Lower lobe of right lung (tissue), 2 donors: ENCODE measurements around the gene PPP1R7. TPM values are rescaled to one million over a fixed set of nuclear protein-coding genes. Genes with fewer than 3 reads are reported as not detected.
"Not testable (repeated sequence)": the region's sequence is repeated elsewhere in the genome, so short reads cannot be mapped to it uniquely, and the experiment has no call there.

Experiments used
- ATAC-seq, 2 donors: fragments of 200-7000 bp; cut with Tn5 transposase; one replicate each; pipeline ENCODE4 v1.9.1; 2020 to 2022; ENCODE audit warnings: mild to moderate bottlenecking in 2 of 2, moderate library complexity in 2 of 2
- DNase-seq: peaks from one replicate; pipeline ENCODE4 v3.0.0-alpha.2; 2020
- H3K27ac ChIP-seq: fragments of 200-600 bp; one replicate; pipeline ENCODE4 v1.8.0; 2022
- H3K27me3 ChIP-seq: fragments of 200-600 bp; one replicate; pipeline ENCODE4 v1.8.0; 2022; ENCODE audit warnings: low read depth
- H3K36me3 ChIP-seq: fragments of 200-600 bp; one replicate; pipeline ENCODE4 v1.8.0; 2022; ENCODE audit warnings: mild to moderate bottlenecking
- H3K4me1 ChIP-seq: fragments of 200-600 bp; one replicate; pipeline ENCODE4 v1.8.0; 2022
- H3K4me3 ChIP-seq: fragments of 200-600 bp; one replicate; pipeline ENCODE4 v1.8.0; 2022; ENCODE audit warnings: mild to moderate bottlenecking
- H3K9me3 ChIP-seq: fragments of 200-600 bp; one replicate; pipeline ENCODE4 v1.8.0; 2022
- intact Hi-C: fragments of 100-400 bp; cut with DNase I; formaldehyde crosslinking; loops from one replicate; pipeline ENCODE4 v1.11.0; 2022
- long read RNA-seq: library from polyadenylated mRNA; unstranded; transcript quantifications from one replicate; pipeline ENCODE4 v2.0.0, GENCODE V29; 2021
- total RNA-seq: library from RNA; stranded (reverse); fragmentation: NEBNext Ultra II Directional; extraction: Animal tissue kit (Norgen Biotek cat#: 25700); gene quantifications from one replicate; pipeline ENCODE4 v1.2.1, GENCODE V29; 2021
- TF ChIP-seq, protein P1 (sequence below): fragments of 200-600 bp; IDR thresholded peaks from one replicate; pipeline ENCODE4 v1.8.0; 2022; ENCODE audit warnings: antibody characterized with exemption, mild to moderate bottlenecking
- donor health status: DM: no; HTN: yes; CAD: no; lungs with severe emphysema.

Gene PPP1R7, protein sequence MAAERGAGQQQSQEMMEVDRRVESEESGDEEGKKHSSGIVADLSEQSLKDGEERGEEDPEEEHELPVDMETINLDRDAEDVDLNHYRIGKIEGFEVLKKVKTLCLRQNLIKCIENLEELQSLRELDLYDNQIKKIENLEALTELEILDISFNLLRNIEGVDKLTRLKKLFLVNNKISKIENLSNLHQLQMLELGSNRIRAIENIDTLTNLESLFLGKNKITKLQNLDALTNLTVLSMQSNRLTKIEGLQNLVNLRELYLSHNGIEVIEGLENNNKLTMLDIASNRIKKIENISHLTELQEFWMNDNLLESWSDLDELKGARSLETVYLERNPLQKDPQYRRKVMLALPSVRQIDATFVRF
- total RNA-seq: 58.9 TPM
- long read RNA-seq, transcript PPP1R7-201 (10 exons, 2,386 nt): major isoform, 38 of 66 reads
- long read RNA-seq, partial matches to known transcripts: 11 of 66 reads
- long read RNA-seq, other reads (novel, unspliced or antisense): 9 of 66 reads

- peaks cover 23% of the 10 kb centered on the region for H3K4me1 ChIP-seq
- intact Hi-C loops: no loop called here
- H3K36me3 ChIP-seq: peaks cover 18% of the 10 kb centered on the region
- DNase-seq: peak; percentile 97
- H3K27ac ChIP-seq: peak within 1 kb of the TSS; percentile 85
- no peaks in the 10 kb centered on the region for H3K9me3 ChIP-seq
- ATAC-seq: peak; percentile 97 to 98
- H3K4me3 ChIP-seq: peak within 1 kb of the TSS; percentile 98
- no peaks in the 10 kb centered on the region for H3K27me3 ChIP-seq
- TF ChIP-seq, protein P1, sequence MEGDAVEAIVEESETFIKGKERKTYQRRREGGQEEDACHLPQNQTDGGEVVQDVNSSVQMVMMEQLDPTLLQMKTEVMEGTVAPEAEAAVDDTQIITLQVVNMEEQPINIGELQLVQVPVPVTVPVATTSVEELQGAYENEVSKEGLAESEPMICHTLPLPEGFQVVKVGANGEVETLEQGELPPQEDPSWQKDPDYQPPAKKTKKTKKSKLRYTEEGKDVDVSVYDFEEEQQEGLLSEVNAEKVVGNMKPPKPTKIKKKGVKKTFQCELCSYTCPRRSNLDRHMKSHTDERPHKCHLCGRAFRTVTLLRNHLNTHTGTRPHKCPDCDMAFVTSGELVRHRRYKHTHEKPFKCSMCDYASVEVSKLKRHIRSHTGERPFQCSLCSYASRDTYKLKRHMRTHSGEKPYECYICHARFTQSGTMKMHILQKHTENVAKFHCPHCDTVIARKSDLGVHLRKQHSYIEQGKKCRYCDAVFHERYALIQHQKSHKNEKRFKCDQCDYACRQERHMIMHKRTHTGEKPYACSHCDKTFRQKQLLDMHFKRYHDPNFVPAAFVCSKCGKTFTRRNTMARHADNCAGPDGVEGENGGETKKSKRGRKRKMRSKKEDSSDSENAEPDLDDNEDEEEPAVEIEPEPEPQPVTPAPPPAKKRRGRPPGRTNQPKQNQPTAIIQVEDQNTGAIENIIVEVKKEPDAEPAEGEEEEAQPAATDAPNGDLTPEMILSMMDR: no peak
These were observed at the start of gene PPP1R7 for GRCh38 chr2:241149925-241150659. Gene PPP1R7, plus strand, starts transcription at chr2:241150467. Its CDS starts 29 bp downstream, at chr2:241150496.

DNA sequence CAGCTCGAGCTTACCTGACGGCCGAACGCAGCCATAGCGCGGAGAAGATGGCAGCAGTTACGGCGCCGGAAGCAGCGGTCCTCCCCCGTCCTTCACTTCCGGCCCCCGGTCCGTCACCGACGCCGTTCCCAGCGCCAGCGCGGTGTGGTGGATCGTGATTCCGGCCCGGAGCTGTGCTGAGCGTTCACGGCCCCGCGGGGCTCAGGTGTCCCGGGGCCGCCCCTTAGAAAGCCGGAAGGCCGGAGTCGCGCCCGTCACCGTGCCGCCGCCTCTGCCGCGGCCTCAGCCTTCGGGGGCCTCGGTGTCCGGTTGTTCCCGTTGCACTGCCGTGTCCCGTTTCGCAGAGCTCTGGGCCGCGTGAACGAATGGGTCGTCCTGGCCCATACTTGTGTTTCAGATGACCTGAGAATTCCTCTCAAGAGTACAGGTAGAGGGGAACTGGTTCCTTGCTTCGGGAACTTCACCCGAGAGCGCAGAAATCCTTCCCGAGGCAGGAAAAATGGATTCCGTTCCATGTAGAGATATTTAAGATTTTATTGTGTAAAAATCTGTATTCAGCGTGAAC, 47.9 kb upstream of the PPP1R7 start, which contains the start of gene MTERF4:
Gene MTERF4 (minus strand): TSS at position 49 of the 565 bp plus-strand sequence. CDS start 14 bp downstream, at position 35.
- TF ChIP-seq, protein P1: no peak
- H3K36me3 ChIP-seq: peaks cover 30% of the 10 kb centered on the region
- no peaks in the 10 kb centered on the region for H3K9me3 ChIP-seq
- H3K27me3 ChIP-seq: no peaks in the 10 kb centered on the region
- H3K4me3 ChIP-seq: peak within 1 kb of the TSS; percentile 97
- DNase-seq (peak; percentile 91), ATAC-seq (peak; percentile 98 to 99)
- intact Hi-C loops: no loop called here
- peaks cover 40% of the 10 kb centered on the region for H3K4me1 ChIP-seq
- peak within 1 kb of the TSS; percentile 96 for H3K27ac ChIP-seq

GRCh38 chr2:241103176-241103595, 47.1 kb upstream of the PPP1R7 start:
- peak overlapping the region; percentile 96 for H3K27ac ChIP-seq
- peak overlapping the region; percentile 97 for H3K4me3 ChIP-seq

DNA sequence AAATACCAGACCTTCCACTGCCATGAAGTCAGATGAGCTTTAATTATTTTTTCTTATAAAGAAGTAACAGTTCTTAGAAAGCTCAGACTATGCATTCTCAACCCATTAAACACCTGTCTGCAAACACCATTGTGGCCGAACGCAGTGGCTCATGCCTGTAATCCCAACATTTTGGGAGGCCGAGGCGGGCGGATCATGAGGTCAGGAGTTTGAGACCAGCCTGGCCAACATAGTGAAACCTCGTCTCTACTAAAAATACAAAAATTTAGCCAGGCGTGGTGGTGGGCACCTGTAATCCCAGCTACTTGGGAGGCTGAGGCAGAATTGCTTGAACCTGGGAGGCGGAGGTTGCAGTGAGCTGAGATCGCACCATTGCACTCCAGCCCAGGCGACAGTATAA, 45.7 kb upstream of the PPP1R7 start:
- DNase-seq, H3K27me3 ChIP-seq, intact Hi-C loops: not testable (repeated sequence)

More at GRCh38 chr2:241103176-241103595, 47.1 kb upstream of the PPP1R7 start:
- intact Hi-C loops: no loop called here
- Histone ChIP-seq H3K27me3 (no peaks in the 10 kb centered on the region), H3K36me3 (peaks cover 23% of the 10 kb centered on the region), H3K9me3 (no peaks in the 10 kb centered on the region), H3K4me1 (peaks cover 46% of the 10 kb centered on the region)
- ATAC-seq: no peak
- no peak for DNase-seq
- TF ChIP-seq, protein P1: no peak

GRCh38 chr2:241105641-241106040, 44.6 kb upstream of the PPP1R7 start:
- Histone ChIP-seq H3K9me3 (no peaks in the 10 kb centered on the region), H3K36me3 (no peaks in the 10 kb centered on the region), H3K4me3 (no peak overlapping the region), H3K27ac (no peak overlapping the region), H3K27me3 (no peaks in the 10 kb centered on the region), H3K4me1 (peaks cover 31% of the 10 kb centered on the region)
- TF ChIP-seq, protein P1: no peak
- intact Hi-C loops: no loop called here
- ATAC-seq: no peak
- no peak for DNase-seq

More for the DNA sequence above, 45.7 kb upstream of the PPP1R7 start:
- H3K4me1 ChIP-seq: peaks cover 41% of the 10 kb centered on the region
- not testable (repeated sequence) for H3K4me3 ChIP-seq, H3K36me3 ChIP-seq, ATAC-seq, H3K9me3 ChIP-seq, H3K27ac ChIP-seq
